Stimulated activated CD4-positive, alpha-beta T cell treated with anti-CD3 and anti-CD28 coated beads, Interleukin-15, amount 100 ng/mL, for 1 hour (primary cell): ENCODE data around the gene MYO10.
"Not testable (repeated sequence)": the region's sequence is repeated elsewhere in the genome, so short reads cannot be mapped to it uniquely, and the experiment has no call there.

Experiments used
- DNase-seq, 2 donors: peaks; one replicate each; pipeline ENCODE4 v3.0.0-alpha.2; 2020; ENCODE audit warnings: low read depth in 1 of 2, low spot score in 1 of 2

MYO10 gene

GRCh38 chr5:16750445-16750844 lies 185.6 kb downstream of the MYO10 start:
- no peak for DNase-seq

- no peak for DNase-seq
These were observed 186.5 kb downstream of the MYO10 start for GRCh38 chr5:16749626-16750025.

- no peak for DNase-seq
These were observed 191.8 kb downstream of the MYO10 start for GRCh38 chr5:16744164-16744880.

- no peak for DNase-seq
These were observed 193.2 kb downstream of the MYO10 start for GRCh38 chr5:16742938-16743337.

GRCh38 chr5:16740811-16741392 lies 195.2 kb downstream of the MYO10 start:
- no peak for DNase-seq

DNA sequence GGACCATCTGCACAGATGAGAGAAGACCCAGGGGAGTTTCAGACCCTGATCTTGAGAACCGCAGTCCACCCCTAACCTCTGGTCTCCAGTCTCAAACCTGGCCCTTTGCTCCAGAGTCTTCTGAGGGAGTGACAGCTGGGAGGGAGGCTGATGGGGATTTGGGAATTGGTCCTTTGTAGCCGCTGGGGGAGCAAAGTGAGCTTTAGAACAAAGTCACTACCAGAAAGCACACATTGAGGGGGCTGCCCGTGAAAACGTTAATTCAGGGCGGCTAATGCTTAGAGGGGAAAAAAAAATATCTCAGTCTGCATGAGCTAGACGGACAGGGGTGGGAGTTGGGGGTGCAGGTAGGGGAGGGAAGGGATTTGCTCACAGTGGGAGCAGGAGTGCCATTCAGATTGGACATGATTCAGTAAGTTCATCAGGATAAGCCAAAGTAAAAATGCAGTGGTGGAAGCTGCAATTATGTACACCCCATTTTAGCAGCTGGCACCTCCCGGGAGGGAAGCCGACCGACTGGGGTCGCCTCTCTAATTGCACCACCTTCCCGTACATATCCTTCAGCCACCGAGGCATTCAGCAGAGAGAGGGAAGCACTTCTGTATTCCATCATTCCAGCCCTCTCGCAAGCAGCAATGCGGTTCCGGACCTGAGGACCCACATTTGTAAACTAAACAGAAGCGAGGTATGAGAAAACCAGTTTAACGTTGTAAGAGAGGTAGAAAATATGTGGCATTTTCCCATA lies 195.8 kb downstream of the MYO10 start:
- DNase-seq: no peak

GRCh38 chr5:16738393-16738792 lies 197.7 kb downstream of the MYO10 start:
- DNase-seq: not testable (repeated sequence)

- DNase-seq: no peak
These were observed 198.3 kb downstream of the MYO10 start for GRCh38 chr5:16737620-16738364.

- no peak for DNase-seq
These were observed 198.9 kb downstream of the MYO10 start for GRCh38 chr5:16737209-16737608.

- DNase-seq: no peak
These were observed 199.7 kb downstream of the MYO10 start for GRCh38 chr5:16736158-16736995.

DNA sequence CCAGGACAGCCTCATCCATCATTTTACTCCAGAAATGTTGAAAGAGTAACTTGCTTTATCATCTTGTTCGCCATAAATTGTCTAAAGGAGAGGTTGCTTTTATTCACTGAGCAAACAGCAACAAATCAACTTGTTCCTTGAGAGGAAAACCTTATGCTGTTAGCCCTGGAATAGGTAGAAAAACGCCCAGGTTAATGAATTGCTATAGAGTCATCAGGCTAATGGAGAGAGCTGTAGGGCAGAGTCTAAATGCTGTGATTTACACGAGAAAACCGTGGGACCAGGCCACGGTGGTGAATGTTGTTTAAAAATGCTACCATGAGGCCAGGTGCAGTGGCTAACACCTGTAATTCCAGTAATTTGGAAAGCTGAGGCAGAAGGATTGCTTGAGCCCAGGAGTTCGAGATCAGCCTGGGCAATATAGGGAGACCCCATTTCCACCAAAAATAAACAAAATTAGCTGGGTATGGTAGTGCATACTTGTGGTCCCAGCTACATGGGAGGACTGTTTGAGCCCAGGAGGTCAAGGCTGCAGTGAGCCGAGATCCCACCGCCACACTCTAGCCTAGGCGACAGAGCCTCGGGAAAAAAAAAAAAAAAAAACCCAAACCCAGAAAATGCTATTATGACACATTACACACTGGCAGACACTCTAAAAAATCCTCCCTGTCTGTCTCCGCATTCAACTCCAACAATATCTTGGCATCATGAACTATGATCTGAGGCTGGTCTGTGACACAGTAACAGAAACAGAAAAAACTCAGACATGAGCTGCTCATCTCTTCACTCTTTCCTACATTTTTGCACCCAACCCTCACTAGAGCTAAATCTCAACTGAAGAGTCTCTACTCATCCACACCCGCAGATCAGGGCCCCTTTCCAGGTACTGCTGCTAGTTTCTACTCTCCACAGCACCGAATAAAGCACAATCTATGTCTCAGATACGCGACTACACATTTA lies 200.7 kb downstream of the MYO10 start:
- no peak for DNase-seq

DNA sequence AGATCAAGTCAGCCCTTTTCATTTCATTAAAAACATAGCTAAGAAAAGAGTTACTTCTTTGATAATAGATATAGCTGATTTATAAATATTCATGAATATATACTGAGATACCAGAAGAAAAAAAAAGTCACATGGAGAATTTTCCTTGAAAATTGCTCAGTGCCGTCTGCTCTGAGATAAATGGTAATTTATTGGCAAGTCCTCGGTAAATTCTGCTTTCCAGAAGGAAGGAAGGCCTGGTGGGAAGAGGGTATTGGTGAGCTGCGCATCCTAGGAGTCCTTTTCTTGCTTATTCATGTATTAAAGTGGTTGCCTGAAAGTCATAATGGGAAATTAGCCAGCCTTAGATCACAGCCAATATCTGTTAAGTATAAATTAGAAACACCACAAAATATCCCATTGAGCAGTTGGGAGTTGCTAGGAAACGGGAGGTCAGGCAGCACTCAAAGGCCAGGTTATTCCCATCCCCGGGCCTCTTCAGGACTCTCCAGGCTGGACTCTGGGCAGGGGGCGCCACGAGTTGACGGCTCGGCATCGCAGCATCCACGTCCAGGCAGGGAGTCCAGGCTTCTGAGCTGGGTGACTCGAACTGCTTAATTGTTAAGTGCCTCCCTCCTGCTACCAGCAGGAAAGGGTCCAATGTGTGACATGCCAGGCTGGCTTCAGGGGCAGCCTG lies 202.6 kb downstream of the MYO10 start:
- no peak for DNase-seq

- DNase-seq: no peak
These were observed 203.7 kb downstream of the MYO10 start for GRCh38 chr5:16732356-16732755.

DNA sequence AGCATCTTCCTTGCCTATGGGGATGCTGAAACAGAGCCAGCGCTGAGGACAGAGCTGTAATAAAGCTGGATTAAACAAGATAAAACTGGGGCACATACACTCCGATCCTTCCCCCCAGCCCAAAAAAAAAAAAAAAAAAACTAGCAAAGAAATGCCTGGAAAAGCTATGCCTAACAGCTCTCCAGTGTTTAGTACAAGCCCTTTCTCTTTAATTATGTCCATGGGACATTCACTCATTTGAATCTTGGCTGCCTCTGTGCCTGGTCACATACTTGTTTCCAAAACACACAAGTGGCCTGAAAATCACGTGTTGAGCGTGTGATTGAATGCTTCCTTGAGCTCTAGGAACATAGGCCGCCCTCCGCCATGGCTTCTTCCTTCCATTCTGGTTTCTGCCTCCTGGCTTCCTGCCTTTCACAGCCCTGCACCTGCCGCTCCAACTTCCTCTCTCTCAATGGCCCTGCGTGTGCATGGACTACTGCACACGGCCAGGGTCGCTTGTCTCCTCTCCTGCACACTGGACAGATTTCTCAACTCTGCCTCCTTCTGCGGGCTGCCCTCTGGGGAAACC lies 208.2 kb downstream of the MYO10 start:
- DNase-seq: no peak

DNA sequence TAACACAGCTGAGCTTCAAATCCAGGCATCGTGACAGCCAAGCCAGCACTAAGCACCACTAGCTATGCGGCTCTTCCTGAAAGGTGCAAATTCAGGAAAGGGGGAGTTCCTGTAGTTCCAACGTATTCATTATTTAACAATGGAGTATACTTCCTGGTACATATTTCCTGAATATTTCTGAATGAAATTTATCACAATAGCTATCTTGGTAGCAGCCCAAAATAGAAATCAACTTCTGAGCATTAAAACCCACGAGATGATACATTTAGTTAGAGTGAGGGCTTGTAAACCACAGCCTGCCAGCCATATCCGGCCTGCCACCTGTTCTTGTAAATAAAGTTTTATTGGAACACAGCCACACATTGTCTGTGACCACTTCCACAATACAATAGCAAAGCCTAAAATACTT lies 209.5 kb downstream of the MYO10 start:
- no peak for DNase-seq

DNA sequence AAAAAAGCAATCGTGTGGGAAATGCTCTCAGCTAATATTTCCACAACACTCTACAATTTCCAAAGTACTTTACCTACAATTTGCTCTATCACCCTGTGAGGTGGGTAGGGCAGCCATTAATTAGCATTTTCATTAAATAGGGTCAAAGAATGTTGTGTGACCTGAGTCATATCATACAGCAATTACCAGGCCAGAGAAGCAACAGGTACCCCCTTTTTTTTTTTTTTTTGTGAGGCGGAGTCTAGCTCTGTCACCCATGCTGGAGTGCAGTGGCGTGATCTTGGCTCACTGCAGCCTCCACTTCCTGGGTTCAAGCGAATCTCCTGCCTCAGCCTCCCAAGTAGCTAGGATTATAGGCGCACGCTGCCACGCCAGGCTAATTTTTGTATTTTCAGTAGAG lies 210.5 kb downstream of the MYO10 start:
- no peak for DNase-seq

DNA sequence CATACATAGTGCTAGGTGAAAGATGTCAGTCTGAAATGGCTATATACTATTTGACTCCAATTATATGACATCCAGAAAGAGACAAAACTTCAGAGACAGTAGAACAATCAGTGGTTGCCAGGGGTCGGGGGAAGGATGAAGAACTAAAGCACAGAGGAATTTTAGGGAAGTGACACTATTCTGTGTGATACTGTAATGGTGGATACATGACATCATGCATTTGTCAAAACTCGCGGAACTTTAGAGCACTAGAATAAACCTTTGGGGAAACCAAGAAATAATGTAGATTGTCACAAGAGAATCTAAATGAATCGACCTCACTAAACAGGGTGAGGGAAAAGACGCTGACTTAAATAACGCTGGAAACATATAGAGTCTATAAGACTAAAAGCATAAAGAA lies 212.3 kb downstream of the MYO10 start:
- no peak for DNase-seq

- no peak for DNase-seq
These were observed 214.0 kb downstream of the MYO10 start for GRCh38 chr5:16722097-16722495.
